ENCODE results near the gene LRFN2.

Gene LRFN2

GRCh38 chr6:40393641-40394040 is 193.5 kb downstream of the LRFN2 start:
- no peak for TF ChIP-seq CTCF (IDR thresholded peaks at IDR 0.05; ENCODE audit: low read length, missing control alignments)
- no peak for DNase-seq (ENCODE audit: low read depth)
- no peak overlapping the region for H3K4me3 ChIP-seq (replicated peaks; ENCODE audit: low read depth, low read length)

DNA sequence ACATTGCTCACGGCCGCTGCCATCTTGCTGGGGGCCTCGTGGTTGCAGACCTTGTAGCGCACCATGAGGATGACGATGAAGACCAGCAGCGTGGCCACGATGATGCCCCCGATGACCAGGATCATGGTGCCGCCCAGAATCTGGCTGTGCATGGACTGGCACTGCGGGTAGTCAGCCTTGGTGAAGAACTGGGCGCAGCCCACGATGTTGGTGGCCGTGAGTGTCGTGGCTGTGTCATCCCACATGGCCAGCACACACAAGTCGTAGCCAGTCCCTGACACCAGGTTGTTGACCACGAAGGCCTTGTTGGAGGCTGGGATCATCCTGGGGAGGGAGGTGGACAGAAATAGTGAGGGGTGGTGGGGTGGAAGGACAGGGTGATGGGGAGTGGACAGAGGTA is 194.6 kb downstream of the LRFN2 start:
- no peak for DNase-seq (ENCODE audit: low read depth)
- TF ChIP-seq CTCF (IDR thresholded peaks at IDR 0.05; ENCODE audit: low read length, missing control alignments): no peak
- H3K4me3 ChIP-seq (replicated peaks; ENCODE audit: low read depth, low read length): no peak overlapping the region

GRCh38 chr6:40391851-40392517 is 195.2 kb downstream of the LRFN2 start:
- TF ChIP-seq CTCF (IDR thresholded peaks at IDR 0.05; ENCODE audit: low read length, missing control alignments): no peak
- no peak overlapping the region for H3K4me3 ChIP-seq (replicated peaks; ENCODE audit: low read depth, low read length)
- no peak for DNase-seq (ENCODE audit: low read depth)

- no peak for TF ChIP-seq CTCF (IDR thresholded peaks at IDR 0.05; ENCODE audit: low read length, missing control alignments)
- no peak overlapping the region for H3K4me3 ChIP-seq (replicated peaks; ENCODE audit: low read depth, low read length)
- no peak for DNase-seq (ENCODE audit: low read depth)
These were observed 196.1 kb downstream of the LRFN2 start for GRCh38 chr6:40391086-40391485.

- TF ChIP-seq CTCF (IDR thresholded peaks at IDR 0.05; ENCODE audit: low read length, missing control alignments): no peak
- no peak for DNase-seq (ENCODE audit: low read depth)
These were observed 196.9 kb downstream of the LRFN2 start for GRCh38 chr6:40390144-40390800.

DNA sequence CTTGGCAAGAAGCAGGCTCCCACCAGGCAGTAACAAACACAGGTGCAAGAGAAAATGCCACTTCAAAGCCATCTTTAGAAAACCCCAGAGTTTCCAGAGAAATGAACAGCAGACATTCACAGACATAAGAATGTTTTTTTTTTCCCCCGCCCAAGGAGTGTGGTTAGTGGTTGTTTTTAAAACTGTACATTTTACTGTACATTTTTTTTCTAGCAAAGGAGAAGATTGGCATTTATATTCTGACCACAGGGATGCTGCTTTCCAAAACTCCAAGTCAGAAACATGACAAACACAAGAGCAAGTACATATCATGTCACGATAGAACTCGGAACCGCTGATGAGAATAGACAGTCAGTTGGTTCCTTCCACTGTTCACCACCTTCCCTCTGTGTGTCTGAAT is 197.9 kb downstream of the LRFN2 start:
- no peak for TF ChIP-seq CTCF (IDR thresholded peaks at IDR 0.05; ENCODE audit: low read length, missing control alignments)
- no peak overlapping the region for H3K4me3 ChIP-seq (replicated peaks; ENCODE audit: low read depth, low read length)
- no peak for DNase-seq (ENCODE audit: low read depth)

More at GRCh38 chr6:40390144-40390800, 196.9 kb downstream of the LRFN2 start:
- no peak overlapping the region for H3K4me3 ChIP-seq (replicated peaks; ENCODE audit: low read depth, low read length)

DNA sequence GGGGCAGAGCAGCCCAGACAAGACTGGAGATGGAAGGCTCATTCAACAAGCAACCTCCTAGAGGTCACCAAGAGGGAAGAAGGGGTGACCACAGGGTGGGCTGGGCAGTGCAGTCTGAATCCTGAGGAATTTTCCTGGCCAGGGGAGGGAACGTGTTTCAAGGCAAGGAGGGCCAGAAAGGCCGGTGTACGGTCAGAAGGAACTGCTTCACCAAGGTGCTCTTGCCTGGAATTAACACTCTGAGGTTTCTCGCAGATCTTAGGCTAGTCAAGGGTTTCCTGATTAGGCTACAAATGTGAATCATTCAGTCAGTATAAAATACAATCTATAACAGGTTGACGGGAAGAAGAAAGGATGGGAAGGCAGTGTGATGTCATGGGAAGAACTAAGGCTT is 199.3 kb downstream of the LRFN2 start:
- DNase-seq (ENCODE audit: low read depth): no peak
- TF ChIP-seq CTCF (IDR thresholded peaks at IDR 0.05; ENCODE audit: low read length, missing control alignments): no peak
- no peak overlapping the region for H3K4me3 ChIP-seq (replicated peaks; ENCODE audit: low read depth, low read length)

Measured in fibroblast of pulmonary artery (primary cell).